GM18867 (cell line): ENCODE results near the gene SYNDIG1.

ENCODE experiments used
- ATAC-seq: cut with Tn5 transposase; IDR thresholded peaks from one replicate; pipeline ENCODE4 v1.9.1; 2021; ENCODE audit warnings: mild to moderate bottlenecking, moderate library complexity; ENCODE audit not compliant: unreplicated experiment

The SYNDIG1 gene

GRCh38 chr20:24669701-24670100, 200.3 kb downstream of the SYNDIG1 start:
- no peak for ATAC-seq

GRCh38 chr20:24670341-24670872, 201.0 kb downstream of the SYNDIG1 start:
- ATAC-seq, result no peak

GRCh38 chr20:24670981-24671380, 201.6 kb downstream of the SYNDIG1 start:
- no peak for ATAC-seq

GRCh38 chr20:24672181-24672880, 202.9 kb downstream of the SYNDIG1 start:
- no peak for ATAC-seq

- no peak for ATAC-seq
These were observed 203.7 kb downstream of the SYNDIG1 start for GRCh38 chr20:24672886-24673677.

- no peak for ATAC-seq
These were observed 204.5 kb downstream of the SYNDIG1 start for GRCh38 chr20:24673678-24674570.

GRCh38 chr20:24674921-24675605, 205.6 kb downstream of the SYNDIG1 start:
- no peak for ATAC-seq

- ATAC-seq, result no peak
These were observed 206.4 kb downstream of the SYNDIG1 start for GRCh38 chr20:24675651-24676352.

- ATAC-seq, result no peak
These were observed 207.0 kb downstream of the SYNDIG1 start for GRCh38 chr20:24676353-24676977.

- no peak for ATAC-seq
These were observed 207.5 kb downstream of the SYNDIG1 start for GRCh38 chr20:24676978-24677370.

- ATAC-seq, result no peak
These were observed 208.3 kb downstream of the SYNDIG1 start for GRCh38 chr20:24677626-24678315.

GRCh38 chr20:24678351-24679106, 209.1 kb downstream of the SYNDIG1 start:
- ATAC-seq, result no peak

- no peak for ATAC-seq
These were observed 210.1 kb downstream of the SYNDIG1 start for GRCh38 chr20:24679448-24680047.

GRCh38 chr20:24681634-24682495, 212.4 kb downstream of the SYNDIG1 start:
- no peak for ATAC-seq

GRCh38 chr20:24682496-24682985, 213.1 kb downstream of the SYNDIG1 start:
- no peak for ATAC-seq

- no peak for ATAC-seq
These were observed 214.2 kb downstream of the SYNDIG1 start for GRCh38 chr20:24683676-24684075.
